Measurements from ENCODE around the gene NFKBIL1. TPM values are rescaled to one million over a fixed set of nuclear protein-coding genes. Genes with fewer than 3 reads are reported as not detected.

NFKBIL1 gene
- polyA plus RNA-seq, 1 of the 3 experiments (the other 2 are of a cell fraction) = 17.1 TPM

GRCh38 chr6:31572041-31572911 lies 24.9 kb downstream of the NFKBIL1 start, which contains the start of gene LTA:
TSS of gene LTA (plus strand) at chr6:31572289. CDS start at chr6:31572743, 454 bp downstream.
- no peak within 1 kb of the TSS for H2AFZ ChIP-seq (ENCODE audit: low read depth)
- 79% methylated on average over 27 of the region's 27 CpGs for WGBS (ENCODE audit: low lambda C conversion rate)
- CTCF ChIA-PET = interaction anchor here (1.2 to 17.6 kb wide), 3 partner anchors 9 to 26 kb away, joined by 3 to 312 read pairs (median 22); no protein-coding TSS in a partner anchor

More at GRCh38 chr6:31572041-31572911, 24.9 kb downstream of the NFKBIL1 start, which contains the start of gene LTA:
- Histone ChIP-seq H3F3A (replicated peaks; ENCODE audit: insufficient read depth) (peaks cover 2% of the 10 kb centered on the region), H3K36me3 (replicated peaks in 1 of 2; ENCODE audit: control insufficient read depth in 1 of 2, insufficient read depth in 2 of 2, low read length in 1 of 2) (no peaks in the 10 kb centered on the region), H4K20me1 (ENCODE audit: insufficient read depth) (no peaks in the 10 kb centered on the region), H3K27ac (ENCODE audit: low read depth in 2 of 2, low read length in 1 of 2) (no peak within 1 kb of the TSS), H3K4me3 (ENCODE audit: low read depth in 2 of 2, low read length in 1 of 2) (no peak within 1 kb of the TSS), H3K79me2 (ENCODE audit: insufficient read depth) (no peaks in the 10 kb centered on the region), H3K9ac (no peak within 1 kb of the TSS), H3K27me3 (ENCODE audit: insufficient read depth) (no peaks in the 10 kb centered on the region), H3K4me1 (ENCODE audit: control insufficient read depth in 1 of 2, insufficient read depth in 2 of 2, low read depth in 1 of 2, low read length in 1 of 2) (no peaks in the 10 kb centered on the region; a peak in 1 of 4 replicates), H3K9me2 (no peaks in the 10 kb centered on the region), H3K9me3 (no peaks in the 10 kb centered on the region; the same call in 1 of the 2 replicates), H3K4me2 (no peak within 1 kb of the TSS)
- DNase-seq = no peak
- POLR2A ChIA-PET = no interaction called here
- TF ChIP-seq SMC3 (IDR thresholded peaks at IDR 0.05; ENCODE audit: low read depth, low read length) (no peak), TCF12 (IDR thresholded peaks at IDR 0.05) (no peak), RFX5 (IDR thresholded peaks at IDR 0.05; ENCODE audit: low read length) (no peak), REST (IDR thresholded peaks at IDR 0.05; ENCODE audit: low read depth, low read length) (no peak), JUND (IDR thresholded peaks at IDR 0.05) (no peak), FOXM1 (IDR thresholded peaks at IDR 0.05; ENCODE audit: low read depth) (no peak), EZH2phosphoT487 (IDR thresholded peaks at IDR 0.05; ENCODE audit: borderline replicate concordance, low read depth) (no peak), USF2 (IDR thresholded peaks at IDR 0.05; ENCODE audit: borderline replicate concordance, low read depth, low read length) (no peak), MXI1 (IDR thresholded peaks at IDR 0.05; ENCODE audit: low read depth, low read length) (no peak), TEAD4 (IDR thresholded peaks at IDR 0.05; ENCODE audit: borderline replicate concordance, insufficient read depth) (no peak), FOSL2 (IDR thresholded peaks at IDR 0.05; ENCODE audit: borderline replicate concordance, low read depth) (no peak), ZBTB33 (IDR thresholded peaks at IDR 0.05; ENCODE audit: borderline replicate concordance, low read depth) (no peak), CHD2 (IDR thresholded peaks at IDR 0.05; ENCODE audit: low read length, partially characterized antibody) (no peak)
